ENCODE measurements around the gene GPRIN1. TPM values are rescaled to one million over a fixed set of nuclear protein-coding genes. Genes with fewer than 3 reads are reported as not detected.

The GPRIN1 gene
- total and polyA plus RNA-seq, 2 of the 4 experiments (the other 2 are of a cell fraction): 3.0 to 4.7 TPM

GRCh38 chr5:176590035-176590717 lies 19.8 kb downstream of the GPRIN1 start:
- Histone ChIP-seq H3K4me3 (ENCODE audit: insufficient read depth, low read depth, low read length) (no peak overlapping the region), H3K23ac (ENCODE audit: low read depth, low read length) (no peak overlapping the region), H3K27ac (ENCODE audit: insufficient read depth, low read length) (no peak overlapping the region), H2BK20ac (ENCODE audit: low read depth, low read length) (no peak overlapping the region), H3K4ac (ENCODE audit: low read depth, low read length) (no peak overlapping the region), H2BK15ac (ENCODE audit: low read depth, low read length) (no peak overlapping the region), H3K4me2 (ENCODE audit: low read depth, low read length) (no peak overlapping the region), H3K79me1 (ENCODE audit: low read depth in 1 of 2, low read length in 2 of 2) (no peaks in the 10 kb centered on the region), H3K14ac (replicated peaks; ENCODE audit: low read depth, low read length) (no peak overlapping the region), H2AK9ac (replicated peaks; ENCODE audit: low read depth, low read length, poor library complexity) (no peak overlapping the region), H2BK5ac (ENCODE audit: low read depth, low read length, poor library complexity, severe bottlenecking) (no peak overlapping the region), H3K18ac (ENCODE audit: low read depth, low read length) (no peak overlapping the region), H3K4me1 (ENCODE audit: control insufficient read depth, insufficient read depth, low read length) (no peaks in the 10 kb centered on the region), H2AFZ (replicated peaks; ENCODE audit: low read length, poor library complexity) (no peak overlapping the region), H4K5ac (ENCODE audit: low read depth, low read length) (no peak overlapping the region), H3K27me3 (ENCODE audit: control insufficient read depth, insufficient read depth, low read length) (no peaks in the 10 kb centered on the region), H3K36me3 (ENCODE audit: control insufficient read depth, insufficient read depth, low read length) (no peaks in the 10 kb centered on the region), H3K9me3 (ENCODE audit: control insufficient read depth, insufficient read depth, low read length) (no peaks in the 10 kb centered on the region; the same call in 1 of the 2 replicates), H4K20me1 (ENCODE audit: insufficient read depth, low read length) (no peaks in the 10 kb centered on the region), H3K9ac (ENCODE audit: low read depth, low read length) (no peak overlapping the region), H4K91ac (ENCODE audit: insufficient read depth, low read depth, low read length) (no peak overlapping the region), H2AK5ac (ENCODE audit: low read depth, low read length) (no peak overlapping the region), H2BK120ac (ENCODE audit: low read depth, low read length) (no peak overlapping the region), H4K8ac (ENCODE audit: low read depth in 2 of 2, low read length in 2 of 2) (no peak overlapping the region), H3K56ac (ENCODE audit: extremely low read depth, insufficient read depth, low read length) (no peak overlapping the region), H3K9me1 (ENCODE audit: insufficient read depth, low read length) (peaks cover 6% of the 10 kb centered on the region)
- TF ChIP-seq ELK1 (IDR thresholded peaks at IDR 0.05; ENCODE audit: borderline replicate concordance, low read depth, low read length): no peak
- TF ChIP-seq RFX5 (IDR thresholded peaks at IDR 0.05; ENCODE audit: low read depth, low read length): no peak
- no peak for TF ChIP-seq NFE2L2 (IDR thresholded peaks at IDR 0.05; ENCODE audit: low read depth, low read length)
- no peak for TF ChIP-seq CHD1 (IDR thresholded peaks at IDR 0.05; ENCODE audit: low read depth, low read length)
- TF ChIP-seq RAD21 (IDR thresholded peaks at IDR 0.05; ENCODE audit: low read length): no peak
- TF ChIP-seq CTCF (conservative IDR thresholded peaks at IDR 0.05; ENCODE audit: low read depth, low read length): no peak
- TF ChIP-seq RCOR1 (IDR thresholded peaks at IDR 0.05; ENCODE audit: insufficient replicate concordance, low read length): no peak
- TF ChIP-seq POLR2A (IDR thresholded peaks at IDR 0.05; ENCODE audit: low read depth, low read length): no peak
- TF ChIP-seq MAZ (IDR thresholded peaks at IDR 0.05; ENCODE audit: borderline replicate concordance, low read depth, low read length): no peak
- no peak for TF ChIP-seq MAFK (IDR thresholded peaks at IDR 0.05; ENCODE audit: low read depth, low read length)
- no CpG with 5 or more reads among the region's 17 CpGs for WGBS, 2 experiments (ENCODE audit: extremely low coverage in 2 of 2, insufficient read length in 1 of 2)
- in situ Hi-C loops (cut with MboI; ENCODE audit: low sequenced_read_pairs): no loop called here
- CTCF ChIA-PET: no interaction called here
- ATAC-seq (ENCODE audit: low read depth) (no peak), DNase-seq (no peak)
- intact Hi-C loops (cut with micrococcal nuclease): no loop called here
- POLR2A ChIA-PET (ENCODE audit: unreplicated experiment): no interaction called here
- no TSS peak for BruUV-seq (replicated peaks)
- dilution Hi-C loops (cut with HindIII; ENCODE audit: low sequenced_read_pairs, unreplicated experiment): no loop called here

Data from IMR-90 (cell line).